Fibroblast of lung (primary cell): ENCODE results near the gene WRAP53.

Source experiments
- EZH2 ChIP-seq: IDR thresholded peaks from 2 replicates; pipeline ENCODE4 v1.5.1; 2012; ENCODE audit warnings: low read length, control low read depth, mild to moderate bottlenecking; ENCODE audit errors: missing control alignments
- TF ChIP-seq, protein P1 (sequence below), 2 donors: IDR thresholded peaks in 1 of 2; conservative IDR thresholded peaks in 1 of 2; 1 replicate in 1 of 2; 2 replicates in 1 of 2; pipeline ENCODE4 v1.5.1; 2011 to 2012; ENCODE audit warnings: low read length in 2 of 2, control low read depth in 1 of 2, inconsistent platforms in 1 of 2, low read depth in 1 of 2, mild to moderate bottlenecking in 1 of 2

DNA sequence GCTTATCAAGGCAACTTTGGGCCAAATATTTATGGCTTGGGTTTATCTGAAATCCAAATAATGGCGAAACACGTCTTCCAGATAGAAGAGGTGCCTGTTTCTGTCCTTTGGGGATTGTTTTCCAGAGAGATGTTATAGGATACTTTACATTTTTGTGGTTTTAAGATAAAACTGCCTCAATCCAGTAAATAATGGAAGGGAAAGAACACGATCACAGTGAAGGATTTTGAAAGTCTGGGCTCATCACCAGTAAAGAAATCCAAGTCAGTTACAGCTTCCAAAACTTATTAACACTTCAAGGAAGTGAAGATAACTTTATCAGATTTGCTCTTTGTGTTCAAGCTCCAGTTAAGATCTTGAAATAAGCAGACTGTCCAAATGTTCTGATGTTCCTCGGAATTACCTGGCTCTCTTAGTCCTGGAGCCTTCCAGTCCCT is 59.4 kb downstream of the WRAP53 start:
- TF ChIP-seq, protein P1, sequence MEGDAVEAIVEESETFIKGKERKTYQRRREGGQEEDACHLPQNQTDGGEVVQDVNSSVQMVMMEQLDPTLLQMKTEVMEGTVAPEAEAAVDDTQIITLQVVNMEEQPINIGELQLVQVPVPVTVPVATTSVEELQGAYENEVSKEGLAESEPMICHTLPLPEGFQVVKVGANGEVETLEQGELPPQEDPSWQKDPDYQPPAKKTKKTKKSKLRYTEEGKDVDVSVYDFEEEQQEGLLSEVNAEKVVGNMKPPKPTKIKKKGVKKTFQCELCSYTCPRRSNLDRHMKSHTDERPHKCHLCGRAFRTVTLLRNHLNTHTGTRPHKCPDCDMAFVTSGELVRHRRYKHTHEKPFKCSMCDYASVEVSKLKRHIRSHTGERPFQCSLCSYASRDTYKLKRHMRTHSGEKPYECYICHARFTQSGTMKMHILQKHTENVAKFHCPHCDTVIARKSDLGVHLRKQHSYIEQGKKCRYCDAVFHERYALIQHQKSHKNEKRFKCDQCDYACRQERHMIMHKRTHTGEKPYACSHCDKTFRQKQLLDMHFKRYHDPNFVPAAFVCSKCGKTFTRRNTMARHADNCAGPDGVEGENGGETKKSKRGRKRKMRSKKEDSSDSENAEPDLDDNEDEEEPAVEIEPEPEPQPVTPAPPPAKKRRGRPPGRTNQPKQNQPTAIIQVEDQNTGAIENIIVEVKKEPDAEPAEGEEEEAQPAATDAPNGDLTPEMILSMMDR (conservative IDR thresholded peaks at IDR 0.05 in 1 of 2, IDR thresholded peaks at IDR 0.05 in 1 of 2; ENCODE audit: low read depth in 1 of 2, low read length in 2 of 2) = no peak
- TF ChIP-seq EZH2 = no peak
